IPS-18c (cell line): ENCODE results near the gene GRM1.

ENCODE experiments used
- H3K4me3 ChIP-seq: 2 replicates; pipeline ENCODE4 v1.7.0; 2013; ENCODE audit warnings: low read depth, mild to moderate bottlenecking, low read length, moderate library complexity; ENCODE audit not compliant: insufficient read depth
- H3K9me3 ChIP-seq: one replicate; pipeline ENCODE4 v1.6.1; 2013; ENCODE audit warnings: mild to moderate bottlenecking, low read length, moderate library complexity; ENCODE audit not compliant: control insufficient read depth, insufficient read depth

The GRM1 gene

GRCh38 chr6:146284311-146284710 is 255.4 kb downstream of the GRM1 start:
- H3K4me3 ChIP-seq, result no peak overlapping the region

GRCh38 chr6:146286961-146287360 is 258.1 kb downstream of the GRM1 start:
- H3K4me3 ChIP-seq, result no peak overlapping the region
- no peaks in the 10 kb centered on the region for H3K9me3 ChIP-seq

More at GRCh38 chr6:146284311-146284710, 255.4 kb downstream of the GRM1 start:
- H3K9me3 ChIP-seq, result no peaks in the 10 kb centered on the region

GRCh38 chr6:146287691-146288369 is 259.0 kb downstream of the GRM1 start:
- no peak overlapping the region for H3K4me3 ChIP-seq
- H3K9me3 ChIP-seq, result no peaks in the 10 kb centered on the region

- H3K4me3 ChIP-seq, result no peak overlapping the region
- H3K9me3 ChIP-seq, result no peaks in the 10 kb centered on the region
Observed at GRCh38 chr6:146289816-146290588, 261.1 kb downstream of the GRM1 start.

GRCh38 chr6:146290589-146290901 is 261.7 kb downstream of the GRM1 start:
- H3K9me3 ChIP-seq, result no peaks in the 10 kb centered on the region
- no peak overlapping the region for H3K4me3 ChIP-seq

GRCh38 chr6:146292506-146292905 is 263.6 kb downstream of the GRM1 start:
- no peaks in the 10 kb centered on the region for H3K9me3 ChIP-seq
- no peak overlapping the region for H3K4me3 ChIP-seq

GRCh38 chr6:146295695-146296094 is 266.8 kb downstream of the GRM1 start:
- no peaks in the 10 kb centered on the region for H3K9me3 ChIP-seq
- H3K4me3 ChIP-seq, result no peak overlapping the region

GRCh38 chr6:146297815-146298214 is 269.0 kb downstream of the GRM1 start:
- H3K9me3 ChIP-seq, result no peaks in the 10 kb centered on the region
- no peak overlapping the region for H3K4me3 ChIP-seq

- Histone ChIP-seq H3K4me3 (no peak overlapping the region), H3K9me3 (no peaks in the 10 kb centered on the region)
Observed at GRCh38 chr6:146300521-146300920, 271.7 kb downstream of the GRM1 start.

- Histone ChIP-seq H3K9me3 (no peaks in the 10 kb centered on the region), H3K4me3 (no peak overlapping the region)
Observed at GRCh38 chr6:146301764-146302163, 272.9 kb downstream of the GRM1 start.

GRCh38 chr6:146302994-146303393 is 274.1 kb downstream of the GRM1 start:
- no peaks in the 10 kb centered on the region for H3K9me3 ChIP-seq
- H3K4me3 ChIP-seq, result no peak overlapping the region

- Histone ChIP-seq H3K9me3 (no peaks in the 10 kb centered on the region), H3K4me3 (no peak overlapping the region)
Observed at GRCh38 chr6:146304181-146304580, 275.3 kb downstream of the GRM1 start.

GRCh38 chr6:146305092-146305491 is 276.2 kb downstream of the GRM1 start:
- H3K4me3 ChIP-seq, result no peak overlapping the region

GRCh38 chr6:146305951-146306350 is 277.1 kb downstream of the GRM1 start:
- Histone ChIP-seq H3K9me3 (no peaks in the 10 kb centered on the region), H3K4me3 (no peak overlapping the region)

More at GRCh38 chr6:146305092-146305491, 276.2 kb downstream of the GRM1 start:
- no peaks in the 10 kb centered on the region for H3K9me3 ChIP-seq

GRCh38 chr6:146310628-146311027 is 281.8 kb downstream of the GRM1 start:
- no peak overlapping the region for H3K4me3 ChIP-seq

GRCh38 chr6:146311079-146311478 is 282.2 kb downstream of the GRM1 start:
- H3K4me3 ChIP-seq, result no peak overlapping the region
- H3K9me3 ChIP-seq, result no peaks in the 10 kb centered on the region

More at GRCh38 chr6:146310628-146311027, 281.8 kb downstream of the GRM1 start:
- H3K9me3 ChIP-seq, result no peaks in the 10 kb centered on the region

- Histone ChIP-seq H3K9me3 (no peaks in the 10 kb centered on the region), H3K4me3 (no peak overlapping the region)
Observed at GRCh38 chr6:146312608-146313007, 283.7 kb downstream of the GRM1 start.

- Histone ChIP-seq H3K4me3 (no peak overlapping the region), H3K9me3 (no peaks in the 10 kb centered on the region)
Observed at GRCh38 chr6:146315381-146316174, 286.7 kb downstream of the GRM1 start.
